ENCODE data around the gene EEF2K. TPM values are rescaled to one million over a fixed set of nuclear protein-coding genes. Genes with fewer than 3 reads are reported as not detected.

EEF2K gene
- total and polyA plus RNA-seq, 2 of the 13 experiments (the other 11 are each of a cell fraction or from before 2014, with no cell fraction given), result 22.0 to 23.8 TPM

GRCh38 chr16:22308824-22309520 is 102.9 kb downstream of the EEF2K start (continued):
- TF ChIP-seq BORCS8-MEF2B (CRISPR knock-in tag; IDR thresholded peaks at IDR 0.05) (0 out of 2 replicates have a peak, but pooled peaks have one; percentile 22), ZNF737 (CRISPR knock-in tag; IDR thresholded peaks at IDR 0.05; ENCODE audit: borderline replicate concordance) (no peak), AGO2 (optimal IDR thresholded peaks at IDR 0.05; ENCODE audit: low read depth, low read length) (peak; percentile 89), PHF20 (CRISPR knock-in tag; IDR thresholded peaks at IDR 0.05) (no peak), BRCA1 (CRISPR knock-in tag; IDR thresholded peaks at IDR 0.05) (no peak), ZNF180 (CRISPR knock-in tag; IDR thresholded peaks at IDR 0.05; ENCODE audit: borderline replicate concordance, low read depth) (no peak), PAX8 (CRISPR knock-in tag; IDR thresholded peaks at IDR 0.05; ENCODE audit: borderline replicate concordance) (no peak), ZSCAN20 (CRISPR knock-in tag; IDR thresholded peaks at IDR 0.05; ENCODE audit: borderline replicate concordance) (no peak), ZFY (CRISPR knock-in tag; IDR thresholded peaks at IDR 0.05) (no peak), ZNF432 (CRISPR knock-in tag; IDR thresholded peaks at IDR 0.05; ENCODE audit: borderline replicate concordance) (no peak), ZBTB40 (IDR thresholded peaks at IDR 0.05) (no peak), ZBTB40 (CRISPR knock-in tag; IDR thresholded peaks at IDR 0.05) (0 out of 2 replicates have a peak, but pooled peaks have one; percentile 21), ZFP91 (CRISPR knock-in tag; IDR thresholded peaks at IDR 0.05; ENCODE audit: borderline replicate concordance) (no peak), RARG (CRISPR knock-in tag; IDR thresholded peaks at IDR 0.05; ENCODE audit: low read depth) (no peak), ZNF747 (CRISPR knock-in tag; IDR thresholded peaks at IDR 0.05; ENCODE audit: borderline replicate concordance) (0 out of 2 replicates have a peak, but pooled peaks have one; percentile 30), PHF5A (CRISPR knock-in tag; IDR thresholded peaks at IDR 0.05; ENCODE audit: low read depth, unreplicated experiment) (no peak), SIN3B (IDR thresholded peaks at IDR 0.05; ENCODE audit: low read length) (no peak)
- TF ChIP-seq, protein P1, sequence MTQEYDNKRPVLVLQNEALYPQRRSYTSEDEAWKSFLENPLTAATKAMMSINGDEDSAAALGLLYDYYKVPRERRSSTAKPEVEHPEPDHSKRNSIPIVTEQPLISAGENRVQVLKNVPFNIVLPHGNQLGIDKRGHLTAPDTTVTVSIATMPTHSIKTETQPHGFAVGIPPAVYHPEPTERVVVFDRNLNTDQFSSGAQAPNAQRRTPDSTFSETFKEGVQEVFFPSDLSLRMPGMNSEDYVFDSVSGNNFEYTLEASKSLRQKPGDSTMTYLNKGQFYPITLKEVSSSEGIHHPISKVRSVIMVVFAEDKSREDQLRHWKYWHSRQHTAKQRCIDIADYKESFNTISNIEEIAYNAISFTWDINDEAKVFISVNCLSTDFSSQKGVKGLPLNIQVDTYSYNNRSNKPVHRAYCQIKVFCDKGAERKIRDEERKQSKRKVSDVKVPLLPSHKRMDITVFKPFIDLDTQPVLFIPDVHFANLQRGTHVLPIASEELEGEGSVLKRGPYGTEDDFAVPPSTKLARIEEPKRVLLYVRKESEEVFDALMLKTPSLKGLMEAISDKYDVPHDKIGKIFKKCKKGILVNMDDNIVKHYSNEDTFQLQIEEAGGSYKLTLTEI (CRISPR knock-in tag; conservative IDR thresholded peaks at IDR 0.05), result no peak

All from HepG2 (cell line).